ENCODE results near the gene C7orf33. TPM values are rescaled to one million over a fixed set of nuclear protein-coding genes. Genes with fewer than 3 reads are reported as not detected.

C7orf33 gene
- total and polyA plus RNA-seq, 11 donors = not detected

DNA sequence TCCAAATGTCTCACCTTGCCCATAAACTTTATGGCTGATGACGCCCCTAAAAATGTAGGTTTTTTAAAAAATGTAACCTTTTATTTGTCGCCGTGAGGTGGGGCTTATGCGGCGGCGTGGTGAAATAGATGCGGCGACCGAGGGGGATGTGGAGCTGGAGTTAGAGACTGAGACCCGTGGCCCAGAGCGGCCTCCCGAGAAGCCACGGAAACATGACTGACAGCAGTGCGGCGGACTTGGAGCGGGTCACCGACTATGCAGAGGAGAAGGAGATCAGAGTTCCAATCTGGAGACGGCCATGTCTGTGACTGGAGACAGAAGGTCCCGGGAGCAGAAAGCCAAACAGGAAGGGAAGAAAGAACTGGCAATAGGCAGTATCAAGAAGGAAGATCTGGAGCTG, 46.5 kb downstream of the C7orf33 start:
- TF ChIP-seq POLR2A (IDR thresholded peaks at IDR 0.05) = no peak
- ATAC-seq (no peak), DNase-seq (no peak)
- H3K4me1 ChIP-seq = no peaks in the 10 kb centered on the region
- H3K4me3 ChIP-seq = no peak overlapping the region
- intact Hi-C loops (cut with DNase I) = no loop called here
- H3K27ac ChIP-seq = no peak overlapping the region
- H3K9me3 ChIP-seq = no peaks in the 10 kb centered on the region
- WGBS, 4 donors = 93 to 95% (median 95%) methylated on average over 19 of the region's 19 CpGs
- peaks cover 0 to 3% (median 0%) of the 10 kb centered on the region in 9 donors for H3K27me3 ChIP-seq
- H3K36me3 ChIP-seq = no peaks in the 10 kb centered on the region

DNA sequence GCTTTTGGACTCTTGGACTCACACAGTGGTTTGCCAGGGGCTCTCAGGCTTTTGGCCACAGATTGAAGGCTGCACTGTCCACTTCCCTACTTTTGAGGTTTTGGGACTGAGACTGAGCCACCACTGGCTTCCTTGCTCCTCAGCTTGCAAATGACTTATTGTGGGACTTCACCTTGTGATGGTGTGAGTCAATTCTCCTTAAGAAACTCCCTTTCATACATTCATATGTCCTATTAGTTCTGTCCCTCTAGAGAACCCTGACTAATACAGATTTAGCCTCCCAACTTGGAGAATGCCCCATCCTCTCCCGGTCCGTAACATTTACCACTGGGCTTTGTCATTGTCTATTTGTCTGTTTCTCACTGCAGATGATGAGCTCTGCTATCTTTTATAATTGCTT, 55.3 kb downstream of the C7orf33 start:
- WGBS, 4 donors = 87 to 95% (median 91%) methylated on average over 2 of the region's 2 CpGs

DNA sequence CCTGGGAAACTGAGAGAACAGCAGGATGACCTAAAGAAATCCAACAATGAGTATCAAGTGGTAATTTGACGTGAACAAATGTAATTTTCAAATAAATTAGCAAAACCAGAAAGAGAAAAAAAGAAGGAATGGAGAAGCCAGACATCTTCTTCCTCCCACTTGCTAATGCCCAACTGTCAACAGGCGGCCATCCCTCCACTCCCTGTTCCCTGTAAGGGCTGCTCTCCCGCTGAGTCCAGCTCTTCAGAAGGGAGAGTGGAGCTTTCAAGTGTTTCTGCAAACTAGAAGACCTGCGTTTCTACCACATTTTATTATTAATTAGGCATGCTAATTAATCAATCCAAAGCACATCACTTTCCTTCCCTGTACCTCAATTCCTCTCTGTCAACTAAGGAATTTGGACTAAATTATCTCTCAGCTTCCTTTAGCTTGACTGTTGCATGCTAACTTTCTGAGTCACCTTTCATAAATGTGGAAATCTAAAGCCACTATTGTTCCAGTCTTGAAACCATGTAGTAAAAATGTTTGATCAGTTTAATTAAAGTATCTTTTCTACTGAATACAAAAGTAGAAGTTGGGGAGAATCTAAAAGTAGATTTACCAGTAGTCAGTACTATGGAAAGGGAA, 59.8 kb downstream of the C7orf33 start:
- Histone ChIP-seq H3K4me1 (no peaks in the 10 kb centered on the region), H3K27ac (no peak overlapping the region), H3K4me3 (no peak overlapping the region), H3K36me3 (no peaks in the 10 kb centered on the region), H3K27me3 (peaks cover 0 to 5% (median 0%) of the 10 kb centered on the region in 9 donors), H3K9me3 (no peaks in the 10 kb centered on the region)
- ATAC-seq (no peak), DNase-seq (no peak)
- no peak for TF ChIP-seq POLR2A (IDR thresholded peaks at IDR 0.05)
- TF ChIP-seq, protein P1, sequence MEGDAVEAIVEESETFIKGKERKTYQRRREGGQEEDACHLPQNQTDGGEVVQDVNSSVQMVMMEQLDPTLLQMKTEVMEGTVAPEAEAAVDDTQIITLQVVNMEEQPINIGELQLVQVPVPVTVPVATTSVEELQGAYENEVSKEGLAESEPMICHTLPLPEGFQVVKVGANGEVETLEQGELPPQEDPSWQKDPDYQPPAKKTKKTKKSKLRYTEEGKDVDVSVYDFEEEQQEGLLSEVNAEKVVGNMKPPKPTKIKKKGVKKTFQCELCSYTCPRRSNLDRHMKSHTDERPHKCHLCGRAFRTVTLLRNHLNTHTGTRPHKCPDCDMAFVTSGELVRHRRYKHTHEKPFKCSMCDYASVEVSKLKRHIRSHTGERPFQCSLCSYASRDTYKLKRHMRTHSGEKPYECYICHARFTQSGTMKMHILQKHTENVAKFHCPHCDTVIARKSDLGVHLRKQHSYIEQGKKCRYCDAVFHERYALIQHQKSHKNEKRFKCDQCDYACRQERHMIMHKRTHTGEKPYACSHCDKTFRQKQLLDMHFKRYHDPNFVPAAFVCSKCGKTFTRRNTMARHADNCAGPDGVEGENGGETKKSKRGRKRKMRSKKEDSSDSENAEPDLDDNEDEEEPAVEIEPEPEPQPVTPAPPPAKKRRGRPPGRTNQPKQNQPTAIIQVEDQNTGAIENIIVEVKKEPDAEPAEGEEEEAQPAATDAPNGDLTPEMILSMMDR (IDR thresholded peaks at IDR 0.05) = no peak
- WGBS, 4 donors = 67 to 74% (median 70%) methylated on average over 4 of the region's 4 CpGs
- intact Hi-C loops (cut with DNase I) = no loop called here

More for the DNA sequence above, 55.3 kb downstream of the C7orf33 start:
- Histone ChIP-seq H3K27me3 (peaks cover 0 to 22% (median 3%) of the 10 kb centered on the region in 9 donors), H3K9me3 (no peaks in the 10 kb centered on the region), H3K4me1 (no peaks in the 10 kb centered on the region), H3K27ac (no peak overlapping the region), H3K4me3 (no peak overlapping the region), H3K36me3 (no peaks in the 10 kb centered on the region)
- intact Hi-C loops (cut with DNase I) = no loop called here
- TF ChIP-seq POLR2A (IDR thresholded peaks at IDR 0.05) = no peak
- TF ChIP-seq, protein P1 (IDR thresholded peaks at IDR 0.05) = no peak
- no peak for ATAC-seq
- no peak for DNase-seq

DNA sequence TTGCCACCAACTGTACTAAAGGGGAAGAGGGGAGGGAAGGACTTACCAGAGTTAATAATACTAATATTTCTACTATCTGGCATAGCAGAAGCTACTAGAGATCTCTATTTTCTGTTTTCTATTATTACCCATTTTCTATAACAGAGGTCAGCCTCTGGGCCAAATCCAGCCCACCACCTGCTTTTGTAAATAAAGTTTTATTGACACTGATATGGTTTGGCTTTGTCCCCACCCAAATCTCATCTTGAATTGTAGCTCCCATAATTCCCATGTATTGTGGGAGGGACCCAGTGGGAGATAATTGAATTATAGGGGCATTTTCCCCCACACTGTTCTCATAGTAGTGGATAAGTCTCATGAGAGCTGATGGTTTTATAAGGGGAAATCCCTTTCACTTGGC, 62.2 kb downstream of the C7orf33 start:
- DNase-seq = no peak
- no peak for TF ChIP-seq POLR2A (IDR thresholded peaks at IDR 0.05)
- TF ChIP-seq, protein P1 (IDR thresholded peaks at IDR 0.05) = no peak
- ATAC-seq = no peak
- H3K4me1 ChIP-seq = no peaks in the 10 kb centered on the region
- H3K4me3 ChIP-seq = no peak overlapping the region
- H3K27me3 ChIP-seq = peaks cover 0 to 5% (median 0%) of the 10 kb centered on the region in 9 donors
- no peaks in the 10 kb centered on the region for H3K36me3 ChIP-seq
- no peaks in the 10 kb centered on the region for H3K9me3 ChIP-seq
- H3K27ac ChIP-seq = no peak overlapping the region
- intact Hi-C loops (cut with DNase I) = no loop called here

DNA sequence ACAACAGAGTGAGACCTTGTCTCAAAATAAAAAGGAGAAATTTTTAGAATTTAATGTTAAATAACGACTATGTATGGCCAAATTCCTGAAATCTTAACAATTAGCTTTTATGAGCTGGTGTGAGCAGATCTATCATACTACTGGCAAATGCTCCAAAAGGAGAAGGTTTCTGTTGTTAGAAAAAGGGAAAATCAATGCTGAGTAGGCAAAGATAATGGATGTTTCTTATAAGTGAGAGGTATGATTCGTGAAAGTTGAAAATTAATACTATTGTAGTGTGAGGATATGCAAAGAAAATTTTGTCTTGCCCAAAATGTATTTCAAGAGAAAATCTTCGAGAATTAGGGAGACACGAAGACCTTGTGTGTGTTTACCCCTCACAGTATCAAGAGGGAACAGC, 67.4 kb downstream of the C7orf33 start:
- Histone ChIP-seq H3K27ac (no peak overlapping the region), H3K27me3 (no peaks in the 10 kb centered on the region), H3K4me1 (no peaks in the 10 kb centered on the region), H3K36me3 (no peaks in the 10 kb centered on the region), H3K4me3 (no peak overlapping the region), H3K9me3 (no peaks in the 10 kb centered on the region)
- WGBS, 4 donors = 88 to 91% (median 89%) methylated on average over 4 of the region's 4 CpGs
- TF ChIP-seq POLR2A (IDR thresholded peaks at IDR 0.05) = no peak
- TF ChIP-seq, protein P1 (IDR thresholded peaks at IDR 0.05) = no peak
- intact Hi-C loops (cut with DNase I) = no loop called here
- no peak for DNase-seq
- no peak for ATAC-seq

Data from heart left ventricle (tissue), 16 donors.